ENCODE data around the gene CXCL6.

The CXCL6 gene

GRCh38 chr4:73823760-73824159, 12.7 kb upstream of the CXCL6 start:
- H3K36me3 ChIP-seq (ENCODE audit: insufficient read depth, low read length): no peaks in the 10 kb centered on the region
- 0 out of 2 replicates have a peak, but pooled peaks cover 3% of the 10 kb centered on the region for H3K9me3 ChIP-seq (ENCODE audit: control insufficient read depth, insufficient read depth, low read length)
- H3K9ac ChIP-seq (ENCODE audit: low read depth, low read length): no peak overlapping the region
- H3K4me1 ChIP-seq (ENCODE audit: insufficient read depth, low read length): no peaks in the 10 kb centered on the region

- no peaks in the 10 kb centered on the region for H3K4me1 ChIP-seq (ENCODE audit: insufficient read depth, low read length)
- H3K9me3 ChIP-seq (ENCODE audit: control insufficient read depth, insufficient read depth, low read length): 0 out of 2 replicates have a peak, but pooled peaks cover 3% of the 10 kb centered on the region
- H3K9ac ChIP-seq (ENCODE audit: low read depth, low read length): no peak overlapping the region
Observed at GRCh38 chr4:73828956-73829355, 7.5 kb upstream of the CXCL6 start.

GRCh38 chr4:73831569-73831968, 4.9 kb upstream of the CXCL6 start:
- H3K9me3 ChIP-seq (ENCODE audit: control insufficient read depth, insufficient read depth, low read length): 0 out of 2 replicates have a peak, but pooled peaks cover 3% of the 10 kb centered on the region
- no peaks in the 10 kb centered on the region for H3K36me3 ChIP-seq (ENCODE audit: insufficient read depth, low read length)
- H3K9ac ChIP-seq (ENCODE audit: low read depth, low read length): no peak overlapping the region
- no peaks in the 10 kb centered on the region for H3K4me1 ChIP-seq (ENCODE audit: insufficient read depth, low read length)

More at GRCh38 chr4:73828956-73829355, 7.5 kb upstream of the CXCL6 start:
- no peaks in the 10 kb centered on the region for H3K36me3 ChIP-seq (ENCODE audit: insufficient read depth, low read length)

GRCh38 chr4:73832651-73833237, 3.7 kb upstream of the CXCL6 start:
- no peak overlapping the region for H3K9ac ChIP-seq (ENCODE audit: low read depth, low read length)
- H3K9me3 ChIP-seq (ENCODE audit: control insufficient read depth, insufficient read depth, low read length): 0 out of 2 replicates have a peak, but pooled peaks cover 3% of the 10 kb centered on the region
- H3K36me3 ChIP-seq (ENCODE audit: insufficient read depth, low read length): no peaks in the 10 kb centered on the region
- no peaks in the 10 kb centered on the region for H3K4me1 ChIP-seq (ENCODE audit: insufficient read depth, low read length)

GRCh38 chr4:73839071-73839470, 2.6 kb downstream of the CXCL6 start:
- no peaks in the 10 kb centered on the region for H3K36me3 ChIP-seq (ENCODE audit: insufficient read depth, low read length)
- no peak overlapping the region for H3K9ac ChIP-seq (ENCODE audit: low read depth, low read length)
- 0 out of 2 replicates have a peak, but pooled peaks cover 6% of the 10 kb centered on the region for H3K4me1 ChIP-seq (ENCODE audit: insufficient read depth, low read length)
- no peaks in the 10 kb centered on the region for H3K9me3 ChIP-seq (ENCODE audit: control insufficient read depth, insufficient read depth, low read length)

GRCh38 chr4:73839715-73840114, 3.2 kb downstream of the CXCL6 start:
- Histone ChIP-seq H3K36me3 (ENCODE audit: insufficient read depth, low read length) (no peaks in the 10 kb centered on the region), H3K9ac (ENCODE audit: low read depth, low read length) (no peak overlapping the region), H3K9me3 (ENCODE audit: control insufficient read depth, insufficient read depth, low read length) (no peaks in the 10 kb centered on the region), H3K4me1 (ENCODE audit: insufficient read depth, low read length) (0 out of 2 replicates have a peak, but pooled peaks cover 6% of the 10 kb centered on the region)

- no peaks in the 10 kb centered on the region for H3K9me3 ChIP-seq (ENCODE audit: control insufficient read depth, insufficient read depth, low read length)
- H3K9ac ChIP-seq (ENCODE audit: low read depth, low read length): no peak overlapping the region
- no peaks in the 10 kb centered on the region for H3K36me3 ChIP-seq (ENCODE audit: insufficient read depth, low read length)
- H3K4me1 ChIP-seq (ENCODE audit: insufficient read depth, low read length): 0 out of 2 replicates have a peak, but pooled peaks cover 6% of the 10 kb centered on the region
Observed at GRCh38 chr4:73841243-73841925, 4.9 kb downstream of the CXCL6 start.

- no peak overlapping the region for H3K9ac ChIP-seq (ENCODE audit: low read depth, low read length)
- 0 out of 2 replicates have a peak, but pooled peaks cover 6% of the 10 kb centered on the region for H3K4me1 ChIP-seq (ENCODE audit: insufficient read depth, low read length)
- no peaks in the 10 kb centered on the region for H3K36me3 ChIP-seq (ENCODE audit: insufficient read depth, low read length)
- no peaks in the 10 kb centered on the region for H3K9me3 ChIP-seq (ENCODE audit: control insufficient read depth, insufficient read depth, low read length)
Observed at GRCh38 chr4:73842696-73843095, 6.2 kb downstream of the CXCL6 start.

- no peak overlapping the region for H3K9ac ChIP-seq (ENCODE audit: low read depth, low read length)
- no peaks in the 10 kb centered on the region for H3K9me3 ChIP-seq (ENCODE audit: control insufficient read depth, insufficient read depth, low read length)
- H3K4me1 ChIP-seq (ENCODE audit: insufficient read depth, low read length): 0 out of 2 replicates have a peak, but pooled peaks cover 6% of the 10 kb centered on the region
- no peaks in the 10 kb centered on the region for H3K36me3 ChIP-seq (ENCODE audit: insufficient read depth, low read length)
Observed at GRCh38 chr4:73843369-73843768, 6.9 kb downstream of the CXCL6 start.

GRCh38 chr4:73844345-73844744, 7.9 kb downstream of the CXCL6 start:
- Histone ChIP-seq H3K36me3 (ENCODE audit: insufficient read depth, low read length) (no peaks in the 10 kb centered on the region), H3K9ac (ENCODE audit: low read depth, low read length) (no peak overlapping the region), H3K4me1 (ENCODE audit: insufficient read depth, low read length) (0 out of 2 replicates have a peak, but pooled peaks cover 6% of the 10 kb centered on the region), H3K9me3 (ENCODE audit: control insufficient read depth, insufficient read depth, low read length) (no peaks in the 10 kb centered on the region)

- no peak overlapping the region for H3K9ac ChIP-seq (ENCODE audit: low read depth, low read length)
- no peaks in the 10 kb centered on the region for H3K9me3 ChIP-seq (ENCODE audit: control insufficient read depth, insufficient read depth, low read length)
- H3K4me1 ChIP-seq (ENCODE audit: insufficient read depth, low read length): 0 out of 2 replicates have a peak, but pooled peaks cover 6% of the 10 kb centered on the region
- H3K36me3 ChIP-seq (ENCODE audit: insufficient read depth, low read length): no peaks in the 10 kb centered on the region
Observed at GRCh38 chr4:73844806-73845205, 8.3 kb downstream of the CXCL6 start.

- no peak overlapping the region for H3K9ac ChIP-seq (ENCODE audit: low read depth, low read length)
- no peaks in the 10 kb centered on the region for H3K9me3 ChIP-seq (ENCODE audit: control insufficient read depth, insufficient read depth, low read length)
- H3K4me1 ChIP-seq (ENCODE audit: insufficient read depth, low read length): 0 out of 2 replicates have a peak, but pooled peaks cover 6% of the 10 kb centered on the region
- H3K36me3 ChIP-seq (ENCODE audit: insufficient read depth, low read length): no peaks in the 10 kb centered on the region
Observed at GRCh38 chr4:73847526-73848182, 11.2 kb downstream of the CXCL6 start.

- no peaks in the 10 kb centered on the region for H3K9me3 ChIP-seq (ENCODE audit: control insufficient read depth, insufficient read depth, low read length)
- 0 out of 2 replicates have a peak, but pooled peaks cover 2% of the 10 kb centered on the region for H3K4me1 ChIP-seq (ENCODE audit: insufficient read depth, low read length)
Observed at GRCh38 chr4:73848183-73848777, 11.8 kb downstream of the CXCL6 start.

GRCh38 chr4:73850261-73850970, 13.9 kb downstream of the CXCL6 start:
- Histone ChIP-seq H3K9me3 (ENCODE audit: control insufficient read depth, insufficient read depth, low read length) (no peaks in the 10 kb centered on the region), H3K9ac (ENCODE audit: low read depth, low read length) (no peak overlapping the region), H3K36me3 (ENCODE audit: insufficient read depth, low read length) (no peaks in the 10 kb centered on the region), H3K4me1 (ENCODE audit: insufficient read depth, low read length) (no peaks in the 10 kb centered on the region)

More at GRCh38 chr4:73848183-73848777, 11.8 kb downstream of the CXCL6 start:
- H3K36me3 ChIP-seq (ENCODE audit: insufficient read depth, low read length): no peaks in the 10 kb centered on the region
- no peak overlapping the region for H3K9ac ChIP-seq (ENCODE audit: low read depth, low read length)
